K562 (cell line): ENCODE data around the gene LRRC57. TPM values are rescaled to one million over a fixed set of nuclear protein-coding genes. Genes with fewer than 3 reads are reported as not detected.
A peak's percentile ranks its signal among the peaks of the same experiment; 100 is the strongest.

ENCODE experiments used
- CBX5 ChIP-seq: IDR thresholded peaks from 2 replicates; pipeline ENCODE4 v1.6.1; 2014; ENCODE audit warnings: low read depth, borderline replicate concordance
- CEBPB ChIP-seq: fragments of 450-650 bp; IDR thresholded peaks from 2 replicates; pipeline ENCODE4 v1.6.1; 2016; ENCODE audit warnings: missing genetic modification characterization, missing compliant biosample characterization
- FOXA3 ChIP-seq, 2 experiments: fragments of 450-650 bp in 1 of 2; sonication (generic) in 1 of 2; formaldehyde crosslinking; IDR thresholded peaks in 1 of 2; conservative IDR thresholded peaks in 1 of 2; 2 replicates each; pipeline versions ENCODE4 v1.4.0 to v1.8.0; 2020 to 2022; ENCODE audit warnings: mild to moderate bottlenecking in 2 of 2, missing genetic modification reagents in 1 of 2
- L3MBTL2 ChIP-seq: fragments of 450-650 bp; IDR thresholded peaks from 2 replicates; pipeline ENCODE4 v1.6.1; 2016; ENCODE audit warnings: mild to moderate bottlenecking, moderate library complexity
- MYC ChIP-seq, 2 experiments: fragments of 250-450 bp in 1 of 2; sonication (Bioruptor Pico) in 1 of 2; IDR thresholded peaks; 2 replicates each; pipeline versions ENCODE4 v1.5.1 to v1.6.1; 2012 to 2021; ENCODE audit warnings: low read depth in 2 of 2, borderline replicate concordance in 1 of 2, improper control_type of control experiment in 1 of 2, low read length in 1 of 2, mild to moderate bottlenecking in 1 of 2, moderate library complexity in 1 of 2
- PHB ChIP-seq: fragments of 250-450 bp; sonication (Bioruptor Pico); IDR thresholded peaks from 2 replicates; pipeline ENCODE4 v1.5.0; 2021
- RB1 ChIP-seq: fragments of 450-650 bp; IDR thresholded peaks from 2 replicates; pipeline ENCODE4 v1.6.1; 2017; ENCODE audit warnings: low read depth, mild to moderate bottlenecking
- RBFOX2 ChIP-seq: fragments of 200-400 bp; formaldehyde crosslinking; IDR thresholded peaks from 2 replicates; pipeline ENCODE4 v1.6.1; 2017; ENCODE audit warnings: low read depth, mild to moderate bottlenecking, low read length, moderate library complexity
- TBP ChIP-seq: optimal IDR thresholded peaks from 2 replicates; pipeline ENCODE3; 2011; ENCODE audit warnings: low read depth, low read length, improper control_type of control experiment
- YY1 ChIP-seq, 3 experiments: IDR thresholded peaks; 2 replicates each; pipeline ENCODE4 v1.6.1; 2011; ENCODE audit warnings: low read length in 2 of 3, mild to moderate bottlenecking in 2 of 3, moderate library complexity in 2 of 3, borderline replicate concordance in 1 of 3, control low read depth in 1 of 3, low read depth in 1 of 3; ENCODE audit not compliant: insufficient read depth in 3 of 3, insufficient replicate concordance in 2 of 3, control insufficient read depth in 1 of 3, insufficient read length in 1 of 3; ENCODE audit errors: extremely low read depth in 1 of 3
- polyA plus RNA-seq, 8 experiments: library from polyadenylated mRNA; depleted of rRNA in 4 of 8; stranded (reverse) in 5 of 8; unstranded in 3 of 8; fragments of >200 nt; fragmentation: Nextera tagmentation in 2 of 8; fragmentation: Illumina TruSeq in 1 of 8; extraction: Ambion mirVana in 2 of 8; extraction: Trizol in 1 of 8; gene quantifications; 2 replicates each; pipeline versions ENCODE4 v1.2.1 to v1.2.3, GENCODE V29; 2011 to 2014; ENCODE audit warnings: inconsistent platforms in 1 of 8, missing spikeins in 1 of 8
- total RNA-seq, 7 experiments: library from RNA; depleted of rRNA in 6 of 7; stranded (reverse); fragments of >200 nt in 6 of 7; fragmentation: Illumina TruSeq in 2 of 7; extraction: Trizol in 2 of 7; gene quantifications; 2 replicates each; pipeline versions ENCODE4 v1.2.1 to v1.2.3, GENCODE V29; 2011 to 2021; ENCODE audit warnings: low replicate concordance in 1 of 7
- TF ChIP-seq, protein P1 (sequence below): sonication (generic); formaldehyde crosslinking; IDR thresholded peaks from 2 replicates; pipeline ENCODE4 v1.8.0; 2022; ENCODE audit warnings: missing genetic modification reagents, mild to moderate bottlenecking, moderate library complexity, borderline replicate concordance
- TF ChIP-seq, protein P2 (sequence below): sonication (generic); formaldehyde crosslinking; IDR thresholded peaks from 2 replicates; pipeline ENCODE4 v1.8.1; 2023; ENCODE audit warnings: mild to moderate bottlenecking, missing genetic modification reagents
- TF ChIP-seq, protein P3 (sequence below): sonication (generic); formaldehyde crosslinking; IDR thresholded peaks from 2 replicates; pipeline ENCODE4 v1.9.0; 2022; ENCODE audit warnings: mild to moderate bottlenecking, missing genetic modification reagents

LRRC57 gene
- total and polyA plus RNA-seq, 9 of the 15 experiments (the other 6 are each of a cell fraction or from before 2014, with no cell fraction given) = 3.9 to 20.4 (median 14.8) TPM

DNA sequence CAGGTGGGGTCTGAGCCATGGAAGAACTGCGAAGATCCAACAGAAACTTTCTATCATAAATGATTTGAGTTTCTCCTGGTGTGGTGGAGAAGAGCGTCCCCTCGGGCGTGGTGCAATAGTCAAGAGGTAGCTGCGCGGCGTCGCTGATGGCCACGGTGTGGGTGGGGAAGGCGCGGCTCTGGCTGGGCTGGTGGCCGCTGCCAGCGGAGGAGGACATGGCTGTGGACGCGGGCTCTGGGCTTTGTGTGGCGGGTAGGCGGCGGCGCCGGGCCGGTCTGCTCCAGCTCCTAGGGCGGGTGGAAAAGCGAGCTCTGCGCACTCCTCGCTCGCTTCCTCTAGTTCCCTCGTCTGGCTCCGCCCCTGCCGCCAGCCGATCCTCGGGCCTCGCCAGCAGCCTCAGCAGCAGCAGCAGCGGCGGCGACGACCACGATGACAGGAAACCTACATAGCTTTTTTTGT is 32.7 kb upstream of the LRRC57 start (continued):
- TF ChIP-seq PHB (CRISPR knock-in tag) (no peak), RBFOX2 (peak; percentile 67), TBP (peak; percentile 33), RB1 (peak; percentile 67; the same call in 1 of the 2 replicates), CEBPB (peak; percentile 64; the same call in 1 of the 2 replicates), L3MBTL2 (peak; percentile 83), CBX5 (no peak), FOXA3 (CRISPR knock-in tag; conservative IDR thresholded peaks at IDR 0.05 in 1 of 2, IDR thresholded peaks at IDR 0.05 in 1 of 2) (no peak), MYC (IDR thresholded peaks at IDR 0.05; ENCODE audit: low read depth, low read length) (0 out of 2 replicates have a peak, but pooled peaks have one; percentile 32), MYC (CRISPR knock-in tag; IDR thresholded peaks at IDR 0.05; ENCODE audit: borderline replicate concordance, low read depth) (no peak), YY1 (IDR thresholded peaks at IDR 0.05; ENCODE audit: borderline replicate concordance in 1 of 3, control insufficient read depth in 1 of 3, extremely low read depth in 1 of 3, insufficient read depth in 3 of 3, insufficient read length in 1 of 3, insufficient replicate concordance in 2 of 3, low read depth in 1 of 3, low read length in 2 of 3) (peak in 1 of 3 experiments; percentile 40)
- TF ChIP-seq, protein P1, sequence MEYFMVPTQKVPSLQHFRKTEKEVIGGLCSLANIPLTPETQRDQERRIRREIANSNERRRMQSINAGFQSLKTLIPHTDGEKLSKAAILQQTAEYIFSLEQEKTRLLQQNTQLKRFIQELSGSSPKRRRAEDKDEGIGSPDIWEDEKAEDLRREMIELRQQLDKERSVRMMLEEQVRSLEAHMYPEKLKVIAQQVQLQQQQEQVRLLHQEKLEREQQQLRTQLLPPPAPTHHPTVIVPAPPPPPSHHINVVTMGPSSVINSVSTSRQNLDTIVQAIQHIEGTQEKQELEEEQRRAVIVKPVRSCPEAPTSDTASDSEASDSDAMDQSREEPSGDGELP = peak; percentile 48; the same call in 1 of the 2 replicates
- TF ChIP-seq, protein P2, sequence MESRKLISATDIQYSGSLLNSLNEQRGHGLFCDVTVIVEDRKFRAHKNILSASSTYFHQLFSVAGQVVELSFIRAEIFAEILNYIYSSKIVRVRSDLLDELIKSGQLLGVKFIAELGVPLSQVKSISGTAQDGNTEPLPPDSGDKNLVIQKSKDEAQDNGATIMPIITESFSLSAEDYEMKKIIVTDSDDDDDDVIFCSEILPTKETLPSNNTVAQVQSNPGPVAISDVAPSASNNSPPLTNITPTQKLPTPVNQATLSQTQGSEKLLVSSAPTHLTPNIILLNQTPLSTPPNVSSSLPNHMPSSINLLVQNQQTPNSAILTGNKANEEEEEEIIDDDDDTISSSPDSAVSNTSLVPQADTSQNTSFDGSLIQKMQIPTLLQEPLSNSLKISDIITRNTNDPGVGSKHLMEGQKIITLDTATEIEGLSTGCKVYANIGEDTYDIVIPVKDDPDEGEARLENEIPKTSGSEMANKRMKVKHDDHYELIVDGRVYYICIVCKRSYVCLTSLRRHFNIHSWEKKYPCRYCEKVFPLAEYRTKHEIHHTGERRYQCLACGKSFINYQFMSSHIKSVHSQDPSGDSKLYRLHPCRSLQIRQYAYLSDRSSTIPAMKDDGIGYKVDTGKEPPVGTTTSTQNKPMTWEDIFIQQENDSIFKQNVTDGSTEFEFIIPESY (CRISPR knock-in tag) = peak; percentile 59; the same call in 1 of the 2 replicates
- TF ChIP-seq, protein P3, sequence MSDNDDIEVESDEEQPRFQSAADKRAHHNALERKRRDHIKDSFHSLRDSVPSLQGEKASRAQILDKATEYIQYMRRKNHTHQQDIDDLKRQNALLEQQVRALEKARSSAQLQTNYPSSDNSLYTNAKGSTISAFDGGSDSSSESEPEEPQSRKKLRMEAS (CRISPR knock-in tag) = 0 out of 2 replicates have a peak, but pooled peaks have one; percentile 24
